Nephron progenitor cell (in vitro differentiated cells): Measurements from ENCODE around the gene DSEL.
A peak's percentile ranks its signal among the peaks of the same experiment; 100 is the strongest.

Source experiments
- DNase-seq: peaks from one replicate; pipeline ENCODE4 v3.0.0; 2021
- H3K27ac Mint-ChIP-seq: 2 replicates; pipeline ENCODE4 v1.8.0; 2021; ENCODE audit warnings: mild to moderate bottlenecking, moderate library complexity, mixed read lengths
- H3K27me3 Mint-ChIP-seq: 2 replicates; pipeline ENCODE4 v1.8.0; 2021; ENCODE audit warnings: mild to moderate bottlenecking, low read depth, mixed read lengths; ENCODE audit not compliant: poor library complexity
- H3K36me3 Mint-ChIP-seq: 2 replicates; pipeline ENCODE4 v1.8.0; 2021; ENCODE audit warnings: low read depth, mixed read lengths
- H3K4me1 Mint-ChIP-seq: 2 replicates; pipeline ENCODE4 v1.8.0; 2021; ENCODE audit warnings: mixed read lengths
- H3K4me3 Mint-ChIP-seq: 2 replicates; pipeline ENCODE4 v1.8.0; 2021; ENCODE audit warnings: mild to moderate bottlenecking, moderate library complexity, mixed read lengths
- H3K9me3 Mint-ChIP-seq: 2 replicates; pipeline ENCODE4 v1.8.0; 2021; ENCODE audit warnings: mild to moderate bottlenecking, moderate library complexity, mixed read lengths
- TF ChIP-seq, protein P1 (sequence below): fragments of 200-600 bp; sonication (generic); IDR thresholded peaks from 2 replicates; pipeline ENCODE4 v1.5.0; 2021; ENCODE audit warnings: antibody characterized with exemption

DSEL gene

DNA sequence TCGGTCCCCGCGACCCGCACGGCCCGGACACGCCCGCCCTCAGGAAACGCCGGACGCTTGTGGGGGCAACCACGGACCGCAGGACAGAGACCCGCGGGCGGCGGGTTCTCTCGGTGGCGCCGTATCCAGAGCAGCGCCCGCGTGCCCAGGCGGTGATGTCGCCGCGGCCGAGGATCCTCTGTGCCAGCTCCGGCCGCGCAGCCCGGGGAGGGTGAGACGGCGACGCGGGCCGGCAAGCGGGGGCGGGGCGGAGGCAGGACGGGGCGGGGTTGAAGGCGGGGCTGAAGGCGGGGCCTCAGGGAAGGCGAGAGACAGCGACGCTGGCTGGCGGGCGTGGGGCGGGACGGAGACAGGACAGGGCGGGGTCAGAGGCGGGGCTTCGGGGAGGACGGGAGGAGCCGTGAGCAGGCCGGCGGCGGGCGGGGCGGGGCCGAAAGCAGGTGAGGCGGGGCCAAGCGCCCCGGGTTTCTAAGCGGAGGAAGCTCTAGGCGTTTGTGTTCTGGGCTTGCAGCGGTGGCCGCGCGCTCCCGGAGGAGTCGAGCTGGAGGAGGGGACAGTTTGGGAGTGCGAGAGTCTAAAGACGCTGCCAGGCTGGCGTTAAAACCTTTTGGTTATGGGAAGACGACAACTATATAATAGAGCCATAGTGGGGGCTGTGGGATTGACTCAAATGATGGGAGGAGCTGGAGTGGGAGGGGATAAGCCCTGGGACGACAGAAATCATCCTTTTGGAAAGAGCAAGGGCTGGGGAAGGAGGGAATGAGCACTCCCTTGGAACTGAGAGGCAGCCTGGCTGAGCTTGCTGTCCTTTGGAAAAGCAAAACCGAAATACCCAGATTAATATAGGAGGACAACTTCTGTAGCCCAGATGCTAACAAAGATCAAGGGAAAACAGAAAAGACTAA lies at the start of gene DSEL:
Gene DSEL (minus strand): TSS at position 182 of the 905 bp plus-strand sequence. CDS start 2,112 bp downstream, outside the sequence.
- Mint-ChIP-seq H3K9me3 (no peaks in the 10 kb centered on the region), H3K27ac (peak within 1 kb of the TSS; percentile 88), H3K4me1 (peaks cover 41% of the 10 kb centered on the region), H3K36me3 (peaks cover 4% of the 10 kb centered on the region), H3K4me3 (peak within 1 kb of the TSS; percentile 95), H3K27me3 (peaks cover 13% of the 10 kb centered on the region)
- TF ChIP-seq, protein P1, sequence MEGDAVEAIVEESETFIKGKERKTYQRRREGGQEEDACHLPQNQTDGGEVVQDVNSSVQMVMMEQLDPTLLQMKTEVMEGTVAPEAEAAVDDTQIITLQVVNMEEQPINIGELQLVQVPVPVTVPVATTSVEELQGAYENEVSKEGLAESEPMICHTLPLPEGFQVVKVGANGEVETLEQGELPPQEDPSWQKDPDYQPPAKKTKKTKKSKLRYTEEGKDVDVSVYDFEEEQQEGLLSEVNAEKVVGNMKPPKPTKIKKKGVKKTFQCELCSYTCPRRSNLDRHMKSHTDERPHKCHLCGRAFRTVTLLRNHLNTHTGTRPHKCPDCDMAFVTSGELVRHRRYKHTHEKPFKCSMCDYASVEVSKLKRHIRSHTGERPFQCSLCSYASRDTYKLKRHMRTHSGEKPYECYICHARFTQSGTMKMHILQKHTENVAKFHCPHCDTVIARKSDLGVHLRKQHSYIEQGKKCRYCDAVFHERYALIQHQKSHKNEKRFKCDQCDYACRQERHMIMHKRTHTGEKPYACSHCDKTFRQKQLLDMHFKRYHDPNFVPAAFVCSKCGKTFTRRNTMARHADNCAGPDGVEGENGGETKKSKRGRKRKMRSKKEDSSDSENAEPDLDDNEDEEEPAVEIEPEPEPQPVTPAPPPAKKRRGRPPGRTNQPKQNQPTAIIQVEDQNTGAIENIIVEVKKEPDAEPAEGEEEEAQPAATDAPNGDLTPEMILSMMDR, result no peak
- peak; percentile 100 for DNase-seq

DNA sequence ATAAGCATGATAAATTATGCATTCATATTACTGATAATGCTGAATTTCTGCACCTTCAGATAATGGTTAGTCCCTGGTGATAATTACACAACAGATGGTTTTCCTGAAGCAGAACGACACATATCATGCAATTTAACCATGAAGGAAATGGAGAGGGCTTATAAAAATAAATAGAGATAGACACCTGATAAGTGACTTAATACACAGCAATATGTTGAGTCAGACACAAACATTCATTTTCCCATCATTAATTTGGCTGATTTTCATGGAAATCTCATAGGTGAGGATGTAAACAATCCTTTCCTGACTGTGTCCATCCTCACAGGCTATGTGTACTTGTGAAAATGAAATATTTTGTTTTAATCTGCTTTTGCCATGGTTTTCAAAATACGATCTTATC lies 36.9 kb upstream of the DSEL start:
- Mint-ChIP-seq H3K4me3 (no peak overlapping the region), H3K4me1 (peaks cover 5% of the 10 kb centered on the region), H3K27ac (no peak overlapping the region), H3K36me3 (no peaks in the 10 kb centered on the region), H3K9me3 (no peaks in the 10 kb centered on the region), H3K27me3 (no peaks in the 10 kb centered on the region)
- TF ChIP-seq, protein P1, result no peak
- DNase-seq, result no peak

DNA sequence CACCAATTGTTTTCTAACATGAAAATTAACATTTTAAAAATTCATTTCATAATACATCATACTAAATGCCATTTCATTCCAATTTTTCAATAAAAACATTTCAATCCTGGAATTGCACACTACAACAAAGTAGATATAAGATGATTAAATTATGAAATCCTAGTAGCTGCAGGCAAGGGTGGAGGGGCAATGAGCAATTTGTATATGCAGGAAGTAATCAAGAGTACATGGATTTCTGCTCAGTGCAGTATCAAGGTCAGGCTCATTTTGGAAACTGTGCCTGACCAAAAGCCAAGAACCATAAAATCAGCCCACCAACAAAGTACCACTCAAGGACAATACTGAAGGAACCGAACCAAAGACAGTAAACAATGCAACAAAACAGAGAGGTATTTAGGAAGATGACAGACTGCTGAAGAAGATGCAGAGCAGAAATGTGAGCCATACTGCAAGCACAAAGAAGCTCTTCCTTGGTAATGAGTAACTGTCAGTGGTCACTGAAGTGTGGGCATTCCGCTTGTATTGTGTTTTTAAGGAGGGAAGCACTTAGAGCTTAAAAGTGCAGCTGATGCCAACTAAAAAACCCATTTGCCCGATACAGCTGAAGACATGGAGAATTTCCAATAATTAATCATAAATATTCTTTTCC lies 34.5 kb upstream of the DSEL start:
- Mint-ChIP-seq H3K36me3 (no peaks in the 10 kb centered on the region), H3K27me3 (no peaks in the 10 kb centered on the region), H3K9me3 (no peaks in the 10 kb centered on the region), H3K4me3 (no peak overlapping the region), H3K27ac (no peak overlapping the region), H3K4me1 (peaks cover 5% of the 10 kb centered on the region)
- TF ChIP-seq, protein P1, result no peak
- DNase-seq, result no peak

DNA sequence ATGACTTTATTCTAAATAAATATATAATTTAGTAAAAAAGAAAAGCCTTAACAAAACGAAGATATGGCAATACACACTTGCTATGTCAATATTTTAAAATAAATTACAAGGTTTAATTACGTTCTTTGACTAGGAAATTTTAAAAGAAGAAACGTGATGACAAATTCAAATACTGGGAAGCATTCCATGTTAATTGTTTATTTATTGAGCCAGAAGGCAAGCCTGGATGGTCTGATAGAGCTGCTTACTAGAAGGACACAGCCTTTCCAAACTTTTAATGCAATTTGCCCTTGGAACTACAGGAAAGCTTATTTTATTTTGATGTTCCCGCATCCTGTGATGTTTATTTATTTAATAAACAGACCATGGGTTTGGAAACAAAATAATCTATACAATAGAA lies 33.4 kb upstream of the DSEL start:
- H3K27ac Mint-ChIP-seq, result no peak overlapping the region
- no peaks in the 10 kb centered on the region for H3K36me3 Mint-ChIP-seq
- TF ChIP-seq, protein P1, result no peak
- no peaks in the 10 kb centered on the region for H3K9me3 Mint-ChIP-seq
- H3K27me3 Mint-ChIP-seq, result no peaks in the 10 kb centered on the region
- DNase-seq, result no peak
- H3K4me3 Mint-ChIP-seq, result no peak overlapping the region
- H3K4me1 Mint-ChIP-seq, result peaks cover 5% of the 10 kb centered on the region

DNA sequence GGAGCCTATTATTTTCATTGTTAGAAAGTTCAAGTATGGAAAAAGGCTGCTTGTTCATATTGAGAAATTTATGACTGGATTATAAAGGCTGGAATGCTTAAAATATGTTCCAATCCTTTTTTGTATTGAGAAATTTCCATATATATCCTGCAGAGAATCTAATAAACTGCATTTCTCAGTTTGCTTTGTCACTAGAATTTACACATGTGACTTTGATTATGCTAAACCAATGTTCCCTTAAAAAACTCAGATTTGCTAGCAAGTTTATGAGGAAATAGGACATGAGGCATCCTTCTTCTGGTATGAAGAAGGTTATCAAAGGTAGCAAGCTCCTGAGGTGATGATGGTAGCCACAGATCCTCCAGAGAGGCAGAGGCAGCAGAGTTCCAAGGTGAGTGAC lies 29.2 kb upstream of the DSEL start:
- TF ChIP-seq, protein P1, result no peak
- Mint-ChIP-seq H3K36me3 (no peaks in the 10 kb centered on the region), H3K4me1 (no peaks in the 10 kb centered on the region), H3K27me3 (no peaks in the 10 kb centered on the region), H3K9me3 (no peaks in the 10 kb centered on the region), H3K4me3 (no peak overlapping the region), H3K27ac (no peak overlapping the region)
- DNase-seq, result no peak
